Mesothelial cell of epicardium (in vitro differentiated cells): ENCODE results near the gene ACTR1B. TPM values are rescaled to one million over a fixed set of nuclear protein-coding genes. Genes with fewer than 3 reads are reported as not detected.

ENCODE experiments used
- DNase-seq, 2 experiments: peaks; one replicate each; pipeline ENCODE4 v3.0.0; 2021; ENCODE audit warnings: low spot score in 2 of 2; ENCODE audit not compliant: unreplicated experiment in 2 of 2
- H3K27ac Mint-ChIP-seq: 2 replicates; pipeline ENCODE4 v1.8.0; 2021; ENCODE audit warnings: mixed read lengths
- H3K27me3 Mint-ChIP-seq: 2 replicates; pipeline ENCODE4 v1.8.0; 2021; ENCODE audit warnings: low read depth, mixed read lengths
- H3K36me3 Mint-ChIP-seq: 2 replicates; pipeline ENCODE4 v1.8.0; 2021; ENCODE audit warnings: mixed read lengths
- H3K4me1 Mint-ChIP-seq: 2 replicates; pipeline ENCODE4 v1.8.0; 2021; ENCODE audit warnings: mixed read lengths
- H3K4me3 Mint-ChIP-seq: 2 replicates; pipeline ENCODE4 v1.8.0; 2021; ENCODE audit warnings: mild to moderate bottlenecking, moderate library complexity, mixed read lengths
- H3K9me3 Mint-ChIP-seq: 2 replicates; pipeline ENCODE4 v1.8.0; 2021; ENCODE audit warnings: mixed read lengths
- total RNA-seq: library from RNA; stranded (reverse); gene quantifications from 3 replicates; pipeline ENCODE4 v1.2.1, GENCODE V29; 2021
- TF ChIP-seq, protein P1 (sequence below): fragments of 200-600 bp; sonication (generic); IDR thresholded peaks from one replicate; pipeline ENCODE4 v1.5.0; 2021; ENCODE audit warnings: antibody characterized with exemption; ENCODE audit not compliant: unreplicated experiment

Gene ACTR1B
- total RNA-seq, 1 donor from 2014 or later, result 74.3 TPM

DNA sequence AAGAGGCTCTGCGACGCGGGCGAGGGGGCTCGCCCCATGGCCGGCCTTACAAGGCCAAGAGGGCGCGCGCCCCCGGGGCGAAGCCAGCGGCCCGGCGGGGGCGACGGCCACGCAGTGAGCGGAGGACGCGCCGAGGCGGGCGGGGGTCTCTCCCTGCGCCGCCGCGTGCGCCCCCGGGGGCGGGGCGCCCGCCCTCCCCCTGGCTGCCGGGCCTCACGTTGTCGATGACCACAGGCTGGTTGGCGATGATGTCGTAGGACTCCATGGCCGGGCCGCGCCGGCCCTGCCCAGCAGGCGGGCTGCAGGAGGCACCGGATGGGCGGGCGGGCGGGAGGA, 250 bp downstream of the ACTR1B start:
- H3K27ac Mint-ChIP-seq, result no peak overlapping the region

GRCh38 chr2:97662895-97663625, 784 bp downstream of the ACTR1B start:
- Mint-ChIP-seq H3K36me3 (peaks cover 10% of the 10 kb centered on the region), H3K27me3 (no peaks in the 10 kb centered on the region), H3K4me3 (peak overlapping the region; percentile 80), H3K9me3 (no peaks in the 10 kb centered on the region), H3K27ac (peak overlapping the region; percentile 97), H3K4me1 (peaks cover 18% of the 10 kb centered on the region)
- peak in 1 of 2 experiments; percentile 63 for DNase-seq
- TF ChIP-seq, protein P1, sequence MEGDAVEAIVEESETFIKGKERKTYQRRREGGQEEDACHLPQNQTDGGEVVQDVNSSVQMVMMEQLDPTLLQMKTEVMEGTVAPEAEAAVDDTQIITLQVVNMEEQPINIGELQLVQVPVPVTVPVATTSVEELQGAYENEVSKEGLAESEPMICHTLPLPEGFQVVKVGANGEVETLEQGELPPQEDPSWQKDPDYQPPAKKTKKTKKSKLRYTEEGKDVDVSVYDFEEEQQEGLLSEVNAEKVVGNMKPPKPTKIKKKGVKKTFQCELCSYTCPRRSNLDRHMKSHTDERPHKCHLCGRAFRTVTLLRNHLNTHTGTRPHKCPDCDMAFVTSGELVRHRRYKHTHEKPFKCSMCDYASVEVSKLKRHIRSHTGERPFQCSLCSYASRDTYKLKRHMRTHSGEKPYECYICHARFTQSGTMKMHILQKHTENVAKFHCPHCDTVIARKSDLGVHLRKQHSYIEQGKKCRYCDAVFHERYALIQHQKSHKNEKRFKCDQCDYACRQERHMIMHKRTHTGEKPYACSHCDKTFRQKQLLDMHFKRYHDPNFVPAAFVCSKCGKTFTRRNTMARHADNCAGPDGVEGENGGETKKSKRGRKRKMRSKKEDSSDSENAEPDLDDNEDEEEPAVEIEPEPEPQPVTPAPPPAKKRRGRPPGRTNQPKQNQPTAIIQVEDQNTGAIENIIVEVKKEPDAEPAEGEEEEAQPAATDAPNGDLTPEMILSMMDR, result no peak

More for the DNA sequence above, 250 bp downstream of the ACTR1B start:
- Mint-ChIP-seq H3K4me1 (peaks cover 18% of the 10 kb centered on the region), H3K27me3 (no peaks in the 10 kb centered on the region), H3K4me3 (peak overlapping the region; percentile 80), H3K36me3 (peaks cover 5% of the 10 kb centered on the region), H3K9me3 (no peaks in the 10 kb centered on the region)
- TF ChIP-seq, protein P1, result no peak
- no peak for DNase-seq

DNA sequence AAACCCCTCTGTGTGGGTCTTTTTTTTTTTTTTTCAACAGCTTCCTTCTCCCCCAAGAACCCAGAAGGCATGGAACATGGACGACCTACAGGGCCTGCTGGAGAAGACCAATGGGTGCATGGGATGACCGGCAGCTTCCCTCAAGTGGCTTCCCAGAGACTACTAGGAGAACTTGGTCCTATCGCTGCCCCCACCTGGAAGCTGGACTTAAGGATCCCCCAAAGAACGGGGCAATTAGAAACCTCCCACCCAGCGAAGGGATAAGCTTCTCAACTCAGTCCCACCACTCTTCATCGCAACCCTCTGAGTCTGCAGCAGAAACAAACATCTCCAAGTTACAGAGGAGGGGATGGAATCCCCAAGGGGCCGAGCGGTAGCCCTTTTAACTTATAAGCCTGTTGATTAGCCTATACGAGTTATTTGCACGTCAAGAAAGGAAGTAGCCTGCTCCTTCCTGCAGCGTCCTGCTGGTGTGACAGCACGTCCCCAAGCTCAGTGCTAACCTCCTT, 1.4 kb downstream of the ACTR1B start:
- Mint-ChIP-seq H3K27ac (peak overlapping the region; percentile 97), H3K9me3 (no peaks in the 10 kb centered on the region), H3K4me3 (peak overlapping the region; percentile 80), H3K36me3 (peaks cover 7% of the 10 kb centered on the region), H3K27me3 (no peaks in the 10 kb centered on the region), H3K4me1 (peaks cover 18% of the 10 kb centered on the region)
- DNase-seq, result no peak
- TF ChIP-seq, protein P1, result no peak

- H3K27ac Mint-ChIP-seq, result peak overlapping the region; percentile 97
- TF ChIP-seq, protein P1, result no peak
- H3K4me1 Mint-ChIP-seq, result peaks cover 18% of the 10 kb centered on the region
- no peaks in the 10 kb centered on the region for H3K9me3 Mint-ChIP-seq
- no peaks in the 10 kb centered on the region for H3K27me3 Mint-ChIP-seq
- peaks cover 7% of the 10 kb centered on the region for H3K36me3 Mint-ChIP-seq
- no peak for DNase-seq
- peak overlapping the region; percentile 80 for H3K4me3 Mint-ChIP-seq
These were observed 1.9 kb downstream of the ACTR1B start for GRCh38 chr2:97661927-97662326.

- H3K4me1 Mint-ChIP-seq, result peaks cover 18% of the 10 kb centered on the region
- H3K27ac Mint-ChIP-seq, result no peak overlapping the region
These were observed 3.0 kb downstream of the ACTR1B start for GRCh38 chr2:97660775-97661389.

More at GRCh38 chr2:97660775-97661389, 3.0 kb downstream of the ACTR1B start:
- Mint-ChIP-seq H3K4me3 (no peak overlapping the region), H3K9me3 (no peaks in the 10 kb centered on the region), H3K27me3 (no peaks in the 10 kb centered on the region), H3K36me3 (peaks cover 14% of the 10 kb centered on the region)
- TF ChIP-seq, protein P1, result no peak
- no peak for DNase-seq
